ENCODE results near the gene PRKG1.

Gene PRKG1

DNA sequence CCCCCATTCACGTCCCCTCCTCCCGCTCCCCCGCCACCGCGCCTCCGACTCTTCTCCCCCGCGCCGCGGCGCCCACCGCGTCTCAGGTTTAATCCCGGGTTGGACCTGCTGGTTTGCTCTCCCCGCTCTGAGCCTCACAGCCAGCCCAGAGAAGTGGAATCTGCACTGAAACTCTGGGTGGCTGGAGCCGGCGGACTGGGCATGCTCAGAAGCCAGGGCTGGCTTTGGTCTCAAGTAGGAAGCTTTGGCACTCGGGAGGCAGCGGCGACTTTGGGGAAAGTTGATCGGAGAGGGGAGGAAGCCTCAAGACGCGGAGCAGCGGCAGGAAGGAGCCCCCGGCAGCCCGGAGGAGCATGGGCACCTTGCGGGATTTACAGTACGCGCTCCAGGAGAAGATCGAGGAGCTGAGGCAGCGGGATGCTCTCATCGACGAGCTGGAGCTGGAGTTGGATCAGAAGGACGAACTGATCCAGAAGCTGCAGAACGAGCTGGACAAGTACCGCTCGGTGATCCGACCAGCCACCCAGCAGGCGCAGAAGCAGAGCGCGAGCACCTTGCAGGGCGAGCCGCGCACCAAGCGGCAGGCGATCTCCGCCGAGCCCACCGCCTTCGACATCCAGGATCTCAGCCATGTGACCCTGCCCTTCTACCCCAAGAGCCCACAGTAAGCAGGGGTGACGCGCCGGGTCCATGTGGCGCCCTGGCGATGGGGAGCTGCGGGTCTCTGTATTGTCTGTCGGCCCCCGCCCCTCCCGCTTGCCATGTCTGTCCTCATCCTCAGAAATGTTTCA, at the start of gene PRKG1:
Gene PRKG1, plus strand, starts transcription at position 250 of the 791 bp plus-strand sequence.
- DNase-seq (ENCODE audit: low spot score): no peak

GRCh38 chr10:51028420-51028819, 45.9 kb upstream of the PRKG1 start:
- no peak for DNase-seq (ENCODE audit: low spot score)

GRCh38 chr10:51029172-51029641, 45.1 kb upstream of the PRKG1 start:
- no peak for DNase-seq (ENCODE audit: low spot score)

DNA sequence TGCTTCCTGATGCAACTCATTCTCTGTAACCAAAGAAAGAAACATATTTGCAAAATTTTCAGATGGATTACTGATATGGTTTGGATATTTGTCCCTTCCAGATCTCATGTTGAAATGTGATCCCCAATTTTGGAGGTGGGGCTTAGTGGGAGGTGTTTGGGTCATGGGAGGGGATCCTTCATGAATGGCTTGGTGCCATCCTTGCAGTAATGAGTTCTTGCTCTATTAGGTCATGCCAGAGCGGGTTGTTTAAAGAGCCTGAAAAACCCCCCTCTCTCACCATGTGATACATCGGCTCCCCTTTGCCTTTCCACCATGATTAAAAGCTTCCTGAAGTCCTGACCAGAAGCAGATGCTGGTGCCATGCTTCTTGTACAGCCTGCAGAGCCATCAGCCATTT, 43.8 kb upstream of the PRKG1 start:
- DNase-seq (ENCODE audit: low spot score): no peak

GRCh38 chr10:51031950-51032349, 42.3 kb upstream of the PRKG1 start:
- no peak for DNase-seq (ENCODE audit: low spot score)

GRCh38 chr10:51034769-51035168, 39.5 kb upstream of the PRKG1 start:
- no peak for DNase-seq (ENCODE audit: low spot score)

DNA sequence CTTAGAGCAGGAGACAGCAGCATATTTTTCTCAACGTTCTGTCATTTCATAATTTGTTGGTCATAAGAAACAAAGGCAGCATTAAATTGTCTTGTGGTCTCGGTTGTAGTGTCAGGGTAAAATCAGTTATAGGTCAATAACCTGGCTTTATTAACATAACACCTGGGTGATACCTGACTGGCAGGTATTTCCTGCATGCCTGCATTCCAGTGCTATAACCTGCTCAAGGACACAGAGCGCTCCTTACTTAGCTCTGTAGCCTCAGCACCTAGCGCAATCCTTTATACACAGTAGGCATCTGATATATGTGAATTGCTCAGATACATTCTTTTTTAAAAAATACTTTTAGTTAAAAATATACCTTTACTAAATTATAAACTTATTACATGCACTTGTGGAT, 38.9 kb upstream of the PRKG1 start:
- DNase-seq (ENCODE audit: low spot score): no peak

DNA sequence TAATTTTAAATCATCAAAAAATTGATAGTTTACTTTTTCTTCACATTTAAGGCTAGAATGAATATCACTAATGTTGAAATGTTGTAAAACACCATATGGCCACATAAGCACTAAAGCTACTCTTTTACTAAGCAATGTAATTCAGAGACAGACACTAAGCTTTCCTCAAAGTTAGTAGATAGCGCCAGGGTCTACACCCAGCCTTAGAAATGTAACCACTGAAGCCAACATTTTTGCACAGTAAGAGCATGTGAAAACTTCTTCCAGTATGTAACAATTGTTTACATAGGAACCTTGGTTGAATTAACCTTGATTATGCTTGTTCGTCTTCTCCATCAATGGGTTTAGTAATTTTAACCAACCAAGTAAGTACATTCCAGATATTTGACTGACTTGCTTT, 28.4 kb upstream of the PRKG1 start:
- no peak for DNase-seq (ENCODE audit: low spot score)

DNA sequence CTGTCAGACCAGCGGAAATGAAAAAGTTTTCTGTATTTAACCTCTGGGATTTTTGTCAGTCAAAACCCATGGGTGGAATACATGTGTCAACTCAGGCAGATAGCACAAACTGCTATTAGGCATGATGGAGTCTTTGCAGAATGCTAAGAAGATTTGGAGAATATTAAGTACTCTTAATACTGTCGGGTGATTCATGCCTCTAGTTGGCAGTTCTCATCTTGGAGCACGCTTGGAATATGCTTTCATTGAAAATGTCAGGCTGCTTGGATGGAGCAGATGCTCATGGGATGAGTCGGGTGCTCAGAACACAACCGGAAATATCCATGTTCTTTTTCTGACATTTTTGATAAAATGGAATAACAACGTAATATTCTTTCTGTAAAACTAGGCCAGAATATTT, 27.6 kb upstream of the PRKG1 start:
- DNase-seq (ENCODE audit: low spot score): no peak

- no peak for DNase-seq (ENCODE audit: low spot score)
These were observed 26.4 kb upstream of the PRKG1 start for GRCh38 chr10:51047857-51048256.

DNA sequence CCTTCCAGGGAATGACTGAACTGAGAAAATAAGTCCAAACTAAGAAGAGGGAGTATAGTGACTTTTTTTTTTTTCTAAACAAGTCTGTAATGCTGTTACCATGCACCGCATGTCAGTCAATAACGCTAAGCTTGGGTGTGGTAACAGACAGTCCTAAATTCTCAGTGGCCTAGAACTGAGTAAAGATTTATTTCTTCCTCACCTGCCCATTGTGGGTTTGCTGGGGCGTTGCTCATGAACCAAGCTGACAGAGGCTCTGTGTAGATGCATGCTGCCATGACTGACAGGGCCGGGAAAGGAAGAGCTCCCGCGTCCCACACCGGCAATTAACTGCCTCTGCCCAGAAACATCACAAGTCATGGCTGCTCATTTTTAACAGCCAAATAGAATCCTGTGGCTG, 25.5 kb upstream of the PRKG1 start:
- DNase-seq (ENCODE audit: low spot score): no peak

DNA sequence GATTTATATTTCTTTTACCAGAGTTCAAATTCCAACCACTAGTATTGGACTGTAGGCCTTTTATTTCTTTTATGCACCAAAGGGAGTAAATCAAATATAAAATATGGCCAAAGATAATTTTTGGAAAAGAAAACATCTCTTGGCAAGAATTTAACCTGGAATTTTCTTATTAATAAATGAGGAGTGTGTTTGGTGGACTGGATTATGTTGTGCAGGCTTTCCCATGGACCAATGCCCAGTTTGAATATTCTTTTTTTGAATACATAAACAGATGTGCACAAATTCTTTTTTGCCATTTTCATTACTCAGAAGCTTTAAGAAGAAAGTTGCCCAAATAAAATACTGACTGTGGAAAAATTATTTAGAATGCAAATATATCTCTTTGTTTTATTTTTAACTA, 22.1 kb upstream of the PRKG1 start:
- no peak for DNase-seq (ENCODE audit: low spot score)

DNA sequence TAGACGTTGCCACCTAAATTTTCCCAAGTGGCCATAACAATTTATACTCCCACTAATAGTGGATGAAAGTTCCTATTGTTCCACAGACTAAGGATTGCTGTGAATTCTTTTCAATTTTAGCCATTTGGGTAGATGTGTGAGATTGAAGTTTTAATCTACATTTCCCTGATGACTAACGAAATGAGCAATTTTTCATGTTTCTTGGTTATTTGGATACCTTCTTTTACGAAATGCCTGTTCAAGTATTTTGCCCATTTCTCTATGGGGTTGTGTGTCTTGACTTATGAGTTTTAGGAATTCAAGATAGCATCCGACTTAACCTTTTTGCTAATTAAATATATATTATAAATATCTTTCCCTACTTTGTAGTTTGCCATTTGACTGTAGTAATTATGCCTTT, 16.4 kb upstream of the PRKG1 start:
- no peak for DNase-seq (ENCODE audit: low spot score)

DNA sequence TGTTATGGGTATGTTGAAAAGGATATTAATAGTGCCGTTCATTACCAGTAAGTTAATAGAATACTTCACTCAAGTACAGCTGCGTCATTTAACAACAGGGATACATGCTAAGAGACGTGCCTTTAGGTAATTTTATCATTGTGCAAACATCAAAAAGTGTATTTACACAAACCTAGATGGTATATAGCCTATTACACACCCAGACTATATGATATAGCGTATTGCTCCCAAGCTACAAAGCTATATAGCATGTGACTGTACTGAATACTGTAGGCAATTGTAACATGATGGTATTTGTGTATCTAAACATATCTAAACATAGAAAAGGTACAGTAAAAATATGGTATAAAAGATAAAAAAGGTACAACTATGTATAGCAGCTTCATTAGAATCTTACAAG, 11.1 kb upstream of the PRKG1 start:
- DNase-seq (ENCODE audit: low spot score): no peak

- DNase-seq (ENCODE audit: low spot score): no peak
These were observed 10.4 kb upstream of the PRKG1 start for GRCh38 chr10:51063659-51064535.

GRCh38 chr10:51066231-51066630, 8.1 kb upstream of the PRKG1 start:
- no peak for DNase-seq (ENCODE audit: low spot score)

GRCh38 chr10:51072210-51072609, 2.1 kb upstream of the PRKG1 start:
- DNase-seq (ENCODE audit: low spot score): no peak

- no peak for DNase-seq (ENCODE audit: low spot score)
These were observed 1.3 kb upstream of the PRKG1 start for GRCh38 chr10:51072921-51073434.

GRCh38 chr10:51073453-51074237, 642 bp upstream of the PRKG1 start:
- no peak for DNase-seq (ENCODE audit: low spot score)

GRCh38 chr10:51075043-51075872, 971 bp downstream of the PRKG1 start:
- no peak for DNase-seq (ENCODE audit: low spot score)

- no peak for DNase-seq (ENCODE audit: low spot score)
These were observed 1.6 kb downstream of the PRKG1 start for GRCh38 chr10:51075873-51076229.

Measured in COLO829 (cell line).